OCI-LY7 (cell line): ENCODE measurements around the gene ZNF277. TPM values are rescaled to one million over a fixed set of nuclear protein-coding genes. Genes with fewer than 3 reads are reported as not detected.

ENCODE experiments used
- BruUV-seq: library from RNA; stranded (reverse); fragments of 400-500 nt; replicated peaks from 2 replicates; lab custom pipeline; 2021; lab: Mats Ljungman, UMichigan
- CTCF ChIA-PET: fragments of 300-600 bp; sonication (Branson Sonifier 250); formaldehyde crosslinking; loops from one replicate; lab custom pipeline; 2022; ENCODE audit warnings: antibody characterized with exemption; ENCODE audit not compliant: unreplicated experiment; lab: Charles Lee
- POLR2A ChIA-PET: fragments of 300-600 bp; sonication (Branson Sonifier 250); formaldehyde crosslinking; loops from one replicate; lab custom pipeline; 2022; ENCODE audit warnings: antibody characterized with exemption; lab: Charles Lee
- DNase-seq: peaks from one replicate; pipeline ENCODE4 v3.0.0-alpha.2; 2015; ENCODE audit warnings: low spot score
- H2AFZ ChIP-seq: fragments of 200-600 bp; sonication (generic), shearing (Covaris generic); 2 replicates; pipeline ENCODE4 v1.6.1; 2014; ENCODE audit warnings: mild to moderate bottlenecking, antibody characterized with exemption, low read length, moderate library complexity
- H3K27ac ChIP-seq: fragments of 200-600 bp; sonication (generic); 2 replicates; pipeline ENCODE4 v1.5.1; 2014; ENCODE audit warnings: mixed run types, low read depth, mild to moderate bottlenecking, moderate library complexity, low read length, inconsistent platforms; ENCODE audit not compliant: poor library complexity, severe bottlenecking
- H3K36me3 ChIP-seq: fragments of 200-600 bp; sonication (generic); 2 replicates; pipeline ENCODE4 v1.6.1; 2014; ENCODE audit warnings: mild to moderate bottlenecking, antibody characterized with exemption, low read length, moderate library complexity, mixed read lengths; ENCODE audit not compliant: insufficient read depth
- H3K4me1 ChIP-seq: fragments of 200-600 bp; sonication (generic); 2 replicates; pipeline ENCODE4 v1.5.1; 2014; ENCODE audit warnings: mild to moderate bottlenecking, low read length; ENCODE audit not compliant: insufficient read depth, poor library complexity, severe bottlenecking
- H3K4me2 ChIP-seq: fragments of 200-600 bp; sonication (generic); 2 replicates; pipeline ENCODE4 v1.6.1; 2014; ENCODE audit warnings: mild to moderate bottlenecking, low read length
- H3K4me3 ChIP-seq: fragments of 200-600 bp; sonication (generic); 2 replicates; pipeline ENCODE4 v1.5.1; 2014; ENCODE audit warnings: mild to moderate bottlenecking, low read depth, low read length; ENCODE audit not compliant: poor library complexity, severe bottlenecking
- H3K79me2 ChIP-seq: fragments of 200-600 bp; sonication (generic); 2 replicates; pipeline ENCODE4 v1.6.1; 2016; ENCODE audit warnings: low read depth, mild to moderate bottlenecking, low read length, moderate library complexity, mixed read lengths; ENCODE audit not compliant: insufficient read depth
- H3K9me2 ChIP-seq: fragments of 200-600 bp; sonication (generic); 2 replicates; pipeline ENCODE4 v1.6.1; 2016; ENCODE audit warnings: mild to moderate bottlenecking, low read length, mixed read lengths; ENCODE audit not compliant: insufficient read depth
- H3K9me3 ChIP-seq: fragments of 200-600 bp; sonication (generic); 2 replicates; pipeline ENCODE4 v1.6.1; 2014; ENCODE audit warnings: mild to moderate bottlenecking, mixed run types, low read length, mixed read lengths
- H4K20me1 ChIP-seq: fragments of 200-600 bp; sonication (generic); 2 replicates; pipeline ENCODE4 v1.6.1; 2014; ENCODE audit warnings: mild to moderate bottlenecking, antibody characterized with exemption, low read length, moderate library complexity, mixed read lengths; ENCODE audit not compliant: insufficient read depth
- CTCF ChIP-seq: fragments of 200-600 bp; sonication (generic); conservative IDR thresholded peaks from 2 replicates; pipeline ENCODE4 v1.5.1; 2014; ENCODE audit warnings: mild to moderate bottlenecking, antibody characterized with exemption, low read length, moderate library complexity, mixed read lengths
- EZH2phosphoT487 ChIP-seq: fragments of 200-600 bp; sonication (generic); IDR thresholded peaks from 2 replicates; pipeline ENCODE4 v1.6.1; 2018; ENCODE audit warnings: low read depth, borderline replicate concordance, mild to moderate bottlenecking, mixed run types, antibody characterized with exemption, low read length, moderate library complexity, mixed read lengths
- intact Hi-C: fragments of 100-400 bp; cut with micrococcal nuclease; formaldehyde crosslinking; loops from one replicate; pipeline ENCODE4 v1.10.0; 2022; ENCODE audit not compliant: unreplicated experiment
- total RNA-seq, 2 experiments: library from RNA; depleted of rRNA in 1 of 2; stranded (reverse); fragments of >200 nt in 1 of 2; shearing (Covaris generic) in 1 of 2; gene quantifications; 2 replicates each; pipeline ENCODE4 v1.2.3, GENCODE V29; 2014 to 2022

Gene ZNF277
- total RNA-seq, 2 experiments from 2014 or later: 18.1 to 20.5 TPM

- Histone ChIP-seq H3K9me2 (no peaks in the 10 kb centered on the region), H3K9me3 (no peaks in the 10 kb centered on the region), H2AFZ (no peak overlapping the region), H3K4me2 (no peak overlapping the region), H4K20me1 (no peaks in the 10 kb centered on the region), H3K36me3 (no peaks in the 10 kb centered on the region), H3K27ac (no peak overlapping the region), H3K4me1 (no peaks in the 10 kb centered on the region), H3K79me2 (no peaks in the 10 kb centered on the region), H3K4me3 (no peak overlapping the region)
- no peak for DNase-seq
- POLR2A ChIA-PET: no interaction called here
- no TSS peak for BruUV-seq
- TF ChIP-seq EZH2phosphoT487 (no peak), CTCF (no peak)
- CTCF ChIA-PET: no interaction called here
- intact Hi-C loops: no loop called here
Measured at GRCh38 chr7:112167147-112167546, 39.3 kb upstream of the ZNF277 start.

- no TSS peak for BruUV-seq
- ChIA-PET POLR2A (no interaction called here), CTCF (no interaction called here)
Measured at GRCh38 chr7:112168915-112169314, 37.6 kb upstream of the ZNF277 start.

More at GRCh38 chr7:112168915-112169314, 37.6 kb upstream of the ZNF277 start:
- no peak for DNase-seq
- no peak overlapping the region for H3K27ac ChIP-seq
- H3K36me3 ChIP-seq: no peaks in the 10 kb centered on the region
- no peak overlapping the region for H2AFZ ChIP-seq
- H3K9me2 ChIP-seq: no peaks in the 10 kb centered on the region
- TF ChIP-seq CTCF: no peak
- no peak for TF ChIP-seq EZH2phosphoT487
- intact Hi-C loops: no loop called here
- H3K4me1 ChIP-seq: no peaks in the 10 kb centered on the region
- no peak overlapping the region for H3K4me3 ChIP-seq
- H4K20me1 ChIP-seq: no peaks in the 10 kb centered on the region
- H3K79me2 ChIP-seq: no peaks in the 10 kb centered on the region
- no peak overlapping the region for H3K4me2 ChIP-seq
- H3K9me3 ChIP-seq: no peaks in the 10 kb centered on the region
